Sigmoid colon (tissue), 7 donors: Measurements from ENCODE around the gene NCAPH2. TPM values are rescaled to one million over a fixed set of nuclear protein-coding genes. Genes with fewer than 3 reads are reported as not detected.

Experiments
- DNase-seq: peaks from one replicate; pipeline ENCODE4 v3.0.0-alpha.2; 2019
- H3K27ac ChIP-seq, 4 donors: fragments of 200-600 bp; sonication (generic); one replicate each; pipeline ENCODE4 v1.5.1; 2016 to 2019; ENCODE audit warnings: mild to moderate bottlenecking in 1 of 4
- H3K27me3 ChIP-seq, 3 donors: fragments of 200-600 bp; sonication (generic); one replicate each; pipeline ENCODE4 v1.5.1; 2019; ENCODE audit warnings: mild to moderate bottlenecking in 1 of 3
- H3K36me3 ChIP-seq, 4 donors: fragments of 200-600 bp; sonication (generic); one replicate each; pipeline ENCODE4 v1.5.1; 2016 to 2019
- H3K4me1 ChIP-seq, 4 donors: fragments of 200-600 bp; sonication (generic); one replicate each; pipeline ENCODE4 v1.5.1; 2017 to 2019
- H3K4me3 ChIP-seq, 4 donors: fragments of 200-600 bp; sonication (generic); one replicate each; pipeline ENCODE4 v1.5.1; 2017 to 2019; ENCODE audit warnings: mild to moderate bottlenecking in 2 of 4, moderate library complexity in 1 of 4
- H3K9me3 ChIP-seq, 4 donors: fragments of 200-600 bp in 3 of 4; sonication (generic) in 3 of 4; one replicate each; pipeline versions ENCODE4 v1.5.1 to v1.6.1; 2013 to 2019
- EP300 ChIP-seq, 4 donors: sonication (generic); formaldehyde crosslinking; IDR thresholded peaks; one replicate each; pipeline ENCODE4 v1.6.1; 2017; ENCODE audit warnings: antibody characterized with exemption in 4 of 4
- POLR2A ChIP-seq, 2 donors: fragments of 450-650 bp; IDR thresholded peaks; one replicate each; pipeline ENCODE4 v1.6.1; 2016; ENCODE audit warnings: antibody characterized with exemption in 2 of 2, mild to moderate bottlenecking in 2 of 2, moderate library complexity in 2 of 2
- POLR2AphosphoS5 ChIP-seq, 4 donors: sonication (generic); formaldehyde crosslinking; IDR thresholded peaks; one replicate each; pipeline ENCODE4 v1.6.1; 2017; ENCODE audit warnings: antibody characterized with exemption in 4 of 4
- WGBS, 2 donors: extraction: QIAGEN DNeasy Blood & Tissue Kit; methylation state at CpG; one replicate each; pipeline ENCODE4 v1.1.7; 2013; 5-methylcytosine and 5-hydroxymethylcytosine counted together
- intact Hi-C: fragments of 100-400 bp; cut with DNase I; formaldehyde crosslinking; loops from one replicate; pipeline ENCODE4 v1.15.1; 2023
- polyA plus RNA-seq, 3 donors: library from polyadenylated mRNA; stranded (reverse); fragments of 200-250 nt; gene quantifications; one replicate each; pipeline ENCODE4 v1.2.3, GENCODE V29; 2013
- total RNA-seq, 4 donors: library from RNA; depleted of rRNA; stranded (reverse); fragments of >200 nt; gene quantifications; one replicate each; pipeline ENCODE4 v1.1.0, GENCODE V29; 2016
- TF ChIP-seq, protein P1 (sequence below), 4 experiments: fragments of 450-650 bp in 3 of 4; fragments of 200-600 bp in 1 of 4; IDR thresholded peaks; one replicate each; pipeline ENCODE4 v1.5.1; 2016 to 2019; ENCODE audit warnings: antibody characterized with exemption in 4 of 4, mild to moderate bottlenecking in 3 of 4, moderate library complexity in 2 of 4
- donor health status: healthy with polysubstance abuse.
- donor health status: Bipolar disorder and iron deficiency.
- donor health status: healthy.

Gene NCAPH2
- total and polyA plus RNA-seq, 7 donors: 20.3 to 54.0 (median 34.8) TPM

DNA sequence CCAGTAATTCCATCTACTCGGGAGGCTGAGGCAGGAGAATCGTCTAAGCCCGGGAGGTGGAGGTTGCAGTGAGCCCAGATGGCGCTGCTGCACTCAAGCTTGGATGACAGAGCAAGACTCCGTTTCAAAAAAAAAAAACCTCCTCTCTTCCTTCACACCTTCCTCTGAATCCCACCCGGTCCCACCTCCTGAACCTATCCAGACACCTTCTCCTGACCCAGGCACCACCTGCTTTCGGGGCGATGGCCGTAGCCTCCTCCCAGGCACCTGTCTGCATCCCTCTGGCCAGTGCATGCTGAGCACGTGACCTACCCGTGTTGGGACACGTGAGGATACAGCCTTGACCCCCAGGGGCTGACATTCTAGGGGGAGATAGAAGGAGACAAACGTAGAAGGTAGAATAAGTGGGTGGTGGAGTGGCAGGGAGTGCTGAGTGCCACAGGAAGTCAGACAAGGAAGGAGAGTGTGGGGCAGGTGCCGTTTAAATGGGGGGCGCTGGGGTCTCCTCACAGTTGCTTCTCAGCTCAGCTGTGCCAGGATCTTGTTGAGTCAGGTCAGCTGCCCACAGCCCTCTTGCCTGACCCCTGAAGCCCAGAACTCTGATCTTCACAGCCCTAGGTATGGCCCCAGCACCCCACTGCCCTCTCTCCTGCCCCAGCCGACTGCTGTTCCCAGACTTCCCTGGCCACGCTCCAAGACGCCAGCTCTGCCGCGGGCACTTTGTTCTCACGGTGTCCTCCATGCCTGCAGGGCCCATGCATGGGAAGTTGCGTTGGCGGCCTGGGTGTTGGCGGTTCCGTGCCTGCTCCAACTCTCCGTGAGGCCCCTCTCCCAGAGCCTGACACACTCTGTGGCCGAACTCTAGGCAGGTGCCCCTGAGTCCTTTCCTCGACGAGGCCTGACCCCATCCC, 22.5 kb upstream of the NCAPH2 start:
- no peaks in the 10 kb centered on the region for H3K9me3 ChIP-seq
- no peak for TF ChIP-seq EP300 (IDR thresholded peaks at IDR 0.05)
- TF ChIP-seq, protein P1, sequence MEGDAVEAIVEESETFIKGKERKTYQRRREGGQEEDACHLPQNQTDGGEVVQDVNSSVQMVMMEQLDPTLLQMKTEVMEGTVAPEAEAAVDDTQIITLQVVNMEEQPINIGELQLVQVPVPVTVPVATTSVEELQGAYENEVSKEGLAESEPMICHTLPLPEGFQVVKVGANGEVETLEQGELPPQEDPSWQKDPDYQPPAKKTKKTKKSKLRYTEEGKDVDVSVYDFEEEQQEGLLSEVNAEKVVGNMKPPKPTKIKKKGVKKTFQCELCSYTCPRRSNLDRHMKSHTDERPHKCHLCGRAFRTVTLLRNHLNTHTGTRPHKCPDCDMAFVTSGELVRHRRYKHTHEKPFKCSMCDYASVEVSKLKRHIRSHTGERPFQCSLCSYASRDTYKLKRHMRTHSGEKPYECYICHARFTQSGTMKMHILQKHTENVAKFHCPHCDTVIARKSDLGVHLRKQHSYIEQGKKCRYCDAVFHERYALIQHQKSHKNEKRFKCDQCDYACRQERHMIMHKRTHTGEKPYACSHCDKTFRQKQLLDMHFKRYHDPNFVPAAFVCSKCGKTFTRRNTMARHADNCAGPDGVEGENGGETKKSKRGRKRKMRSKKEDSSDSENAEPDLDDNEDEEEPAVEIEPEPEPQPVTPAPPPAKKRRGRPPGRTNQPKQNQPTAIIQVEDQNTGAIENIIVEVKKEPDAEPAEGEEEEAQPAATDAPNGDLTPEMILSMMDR (IDR thresholded peaks at IDR 0.05): no peak
- no peak for TF ChIP-seq POLR2AphosphoS5 (IDR thresholded peaks at IDR 0.05)
- TF ChIP-seq POLR2A (IDR thresholded peaks at IDR 0.05): no peak
- peaks cover 0 to 16% (median 7%) of the 10 kb centered on the region in 4 donors for H3K4me1 ChIP-seq
- no peak overlapping the region for H3K4me3 ChIP-seq
- 55 to 73% methylated on average over 29 of the region's 29 CpGs for WGBS, 2 donors
- peaks cover 30 to 66% (median 43%) of the 10 kb centered on the region in 3 donors for H3K27me3 ChIP-seq
- DNase-seq: no peak
- intact Hi-C loops: no loop called here
- no peak overlapping the region for H3K27ac ChIP-seq
- no peaks in the 10 kb centered on the region for H3K36me3 ChIP-seq

DNA sequence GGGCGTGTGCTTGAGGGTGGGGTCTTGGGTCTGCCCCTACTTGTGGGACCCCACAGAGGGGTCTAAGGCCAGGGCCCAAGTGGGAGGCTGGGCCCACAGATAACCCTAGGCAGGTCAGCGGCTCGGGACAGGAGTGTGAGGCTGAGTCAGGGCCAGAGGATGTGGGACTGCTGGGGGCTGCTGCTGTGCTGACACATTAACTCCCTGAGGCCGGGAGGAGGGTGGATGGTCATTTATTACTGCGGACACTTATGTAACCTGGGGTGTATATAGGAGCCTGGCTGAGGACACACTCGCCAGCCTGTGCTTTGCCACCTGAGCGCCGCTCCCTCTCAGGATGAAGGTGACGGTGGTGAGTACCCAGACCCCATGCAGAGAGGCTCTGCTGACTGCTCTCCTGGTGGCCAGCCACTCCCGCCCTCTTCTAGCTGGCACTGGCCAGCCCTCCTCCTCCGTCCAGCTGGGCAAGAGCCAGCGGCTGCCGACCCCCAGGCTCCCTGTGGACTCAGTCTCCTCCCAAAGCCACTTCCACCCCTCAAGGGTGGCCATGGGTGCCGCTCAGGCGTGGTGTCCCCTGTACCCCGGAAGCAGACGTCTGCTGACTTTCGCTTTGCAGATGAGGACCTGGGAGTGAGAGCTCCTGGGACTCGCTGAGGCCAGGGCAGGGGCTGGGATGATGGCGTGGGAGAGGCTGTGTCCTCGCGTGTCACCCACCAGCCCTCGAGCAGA, 21.3 kb upstream of the NCAPH2 start, which contains the start of gene MIOX:
Gene MIOX (plus strand): TSS at position 299 of the 729 bp plus-strand sequence. CDS start 39 bp downstream, at position 338.
- peaks cover 0 to 7% (median 3%) of the 10 kb centered on the region in 4 donors for H3K4me1 ChIP-seq

DNA sequence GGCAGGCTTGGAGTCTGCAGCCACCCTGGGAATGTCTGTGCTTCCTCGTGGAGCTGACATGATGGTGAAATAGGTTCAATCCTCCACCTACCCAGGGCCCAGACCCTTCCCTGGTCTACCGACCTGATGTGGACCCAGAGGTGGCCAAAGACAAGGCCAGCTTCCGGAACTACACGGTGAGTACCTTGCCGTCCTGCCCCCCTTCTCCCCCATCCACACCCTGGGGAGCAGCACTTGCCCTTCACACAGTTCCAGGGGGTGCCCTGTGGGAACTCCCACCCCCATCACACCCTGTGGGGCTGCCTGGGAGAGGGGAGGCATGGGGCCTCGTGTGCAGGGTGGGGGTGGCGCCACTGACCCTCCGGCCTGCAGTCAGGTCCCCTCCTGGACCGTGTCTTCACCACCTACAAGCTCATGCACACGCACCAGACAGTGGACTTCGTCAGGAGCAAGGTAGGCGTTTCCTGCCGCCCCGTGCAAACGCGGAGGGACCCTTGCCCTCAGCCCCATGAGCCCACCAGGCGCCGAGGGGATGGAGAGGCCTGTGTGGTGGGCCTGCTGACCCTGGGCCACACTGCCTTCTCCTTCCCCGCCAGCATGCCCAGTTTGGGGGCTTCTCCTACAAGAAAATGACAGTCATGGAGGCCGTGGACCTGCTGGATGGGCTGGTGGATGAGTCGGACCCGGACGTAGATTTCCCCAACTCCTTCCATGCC, 20.6 kb upstream of the NCAPH2 start:
- Histone ChIP-seq H3K4me1 (no peaks in the 10 kb centered on the region), H3K4me3 (no peak overlapping the region), H3K36me3 (no peaks in the 10 kb centered on the region), H3K27ac (no peak overlapping the region), H3K27me3 (peaks cover 10 to 46% (median 24%) of the 10 kb centered on the region in 3 donors), H3K9me3 (no peaks in the 10 kb centered on the region)
- no peak for DNase-seq
- intact Hi-C loops: no loop called here
- WGBS, 2 donors: 86% methylated on average over 23 of the region's 23 CpGs
- no peak for TF ChIP-seq EP300 (IDR thresholded peaks at IDR 0.05)
- TF ChIP-seq, protein P1 (IDR thresholded peaks at IDR 0.05): no peak
- TF ChIP-seq POLR2A (IDR thresholded peaks at IDR 0.05): no peak
- no peak for TF ChIP-seq POLR2AphosphoS5 (IDR thresholded peaks at IDR 0.05)

More for the DNA sequence above, 21.3 kb upstream of the NCAPH2 start, which contains the start of gene MIOX:
- Histone ChIP-seq H3K27ac (no peak within 1 kb of the TSS), H3K4me3 (no peak within 1 kb of the TSS), H3K9me3 (no peaks in the 10 kb centered on the region), H3K36me3 (no peaks in the 10 kb centered on the region), H3K27me3 (peaks cover 17 to 53% (median 31%) of the 10 kb centered on the region in 3 donors)
- intact Hi-C loops: no loop called here
- TF ChIP-seq, protein P1 (IDR thresholded peaks at IDR 0.05): no peak
- TF ChIP-seq POLR2A (IDR thresholded peaks at IDR 0.05) (no peak), EP300 (IDR thresholded peaks at IDR 0.05) (no peak), POLR2AphosphoS5 (IDR thresholded peaks at IDR 0.05) (no peak)
- no peak for DNase-seq
- WGBS, 2 donors: 81 to 84% methylated on average over 23 of the region's 23 CpGs

DNA sequence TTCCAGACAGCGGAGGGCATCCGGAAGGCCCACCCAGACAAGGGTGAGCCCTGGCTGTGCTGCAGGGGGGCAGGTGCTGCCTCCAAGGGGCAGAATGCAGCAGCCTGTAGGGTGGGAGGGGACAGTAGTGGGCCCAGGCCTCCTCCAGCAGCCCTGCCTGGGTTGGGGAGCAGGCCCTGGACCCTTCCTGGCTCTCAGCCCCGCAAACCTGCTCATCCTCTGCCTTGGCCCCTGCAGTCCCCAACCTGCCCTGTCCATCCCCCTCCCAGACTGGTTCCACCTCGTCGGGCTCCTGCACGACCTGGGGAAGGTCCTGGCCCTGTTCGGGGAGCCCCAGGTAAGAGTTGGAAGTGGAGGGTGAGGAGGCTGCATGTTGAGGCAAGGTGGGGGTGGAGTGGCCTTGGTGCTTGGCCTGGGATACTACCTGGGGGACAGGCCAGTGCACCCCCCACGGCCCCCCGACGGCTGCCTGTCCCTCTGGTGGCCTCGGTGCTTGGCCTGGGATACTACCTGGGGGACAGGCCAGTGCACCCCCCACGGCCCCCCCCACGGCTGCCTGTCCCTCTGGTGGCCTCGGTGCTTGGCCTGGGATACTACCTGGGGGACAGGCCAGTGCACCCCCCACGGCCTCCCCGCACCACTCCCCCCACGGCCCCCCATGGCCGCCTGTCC, 19.9 kb upstream of the NCAPH2 start:
- no peaks in the 10 kb centered on the region for H3K36me3 ChIP-seq
- intact Hi-C loops: no loop called here
- H3K27ac ChIP-seq: no peak overlapping the region
- DNase-seq: no peak
- no peaks in the 10 kb centered on the region for H3K9me3 ChIP-seq
- H3K4me3 ChIP-seq: no peak overlapping the region
- peaks cover 6 to 39% (median 17%) of the 10 kb centered on the region in 3 donors for H3K27me3 ChIP-seq
- TF ChIP-seq POLR2AphosphoS5 (IDR thresholded peaks at IDR 0.05): no peak
- TF ChIP-seq POLR2A (IDR thresholded peaks at IDR 0.05): no peak
- TF ChIP-seq, protein P1 (IDR thresholded peaks at IDR 0.05): no peak
- TF ChIP-seq EP300 (IDR thresholded peaks at IDR 0.05): no peak
- no peaks in the 10 kb centered on the region for H3K4me1 ChIP-seq
- WGBS, 2 donors: 81 to 86% methylated on average over 18 of the region's 18 CpGs
